Endothelial cell of umbilical vein (primary cell): ENCODE data around the gene DENND1A. TPM values are rescaled to one million over a fixed set of nuclear protein-coding genes. Genes with fewer than 3 reads are reported as not detected.

Source experiments
- BruUV-seq: library from RNA; stranded (reverse); fragments of 400-500 nt; replicated peaks from 2 replicates; lab custom pipeline; 2021; lab: Mats Ljungman, UMichigan
- CTCF ChIA-PET: fragments of 300-600, 350-600 bp; sonication (Branson Sonifier 250); formaldehyde crosslinking; loops from one replicate; lab custom pipeline; 2021; ENCODE audit warnings: antibody characterized with exemption, inconsistent platforms; lab: Charles Lee
- POLR2A ChIA-PET: fragments of 300-600, 350-600 bp; sonication (Branson Sonifier 250); formaldehyde crosslinking; loops from one replicate; lab custom pipeline; 2021; ENCODE audit warnings: antibody characterized with exemption, inconsistent platforms; lab: Charles Lee
- DNase-seq: peaks from one replicate; pipeline ENCODE4 v3.0.0-alpha.2; 2011; ENCODE audit warnings: low read depth, low spot score
- FAIRE-seq: peaks from 2 replicates; lab custom pipeline; 2011; peaks lifted over from hg19 to GRCh38; lab: Jason Lieb, UNC
- H2AFZ ChIP-seq: 2 replicates; pipeline ENCODE4 v1.6.0; 2012; ENCODE audit warnings: low read depth, low read length, control low read depth, inconsistent platforms
- H3K27ac ChIP-seq: 2 replicates; pipeline ENCODE4 v1.5.1; 2011; ENCODE audit warnings: low read depth, mild to moderate bottlenecking, control low read depth, low read length, moderate library complexity; ENCODE audit not compliant: insufficient read depth
- H3K27me3 ChIP-seq, 2 experiments: 2 replicates each; pipeline versions ENCODE4 v1.6.0 to v1.6.1; 2011; ENCODE audit warnings: low read length in 2 of 2, mixed read lengths in 1 of 2; ENCODE audit not compliant: control insufficient read depth in 2 of 2, insufficient read depth in 2 of 2
- H3K36me3 ChIP-seq, 2 experiments: 2 replicates in 1 of 2; 3 replicates in 1 of 2; pipeline ENCODE4 v1.5.1; 2011; ENCODE audit warnings: low read length in 2 of 2, mild to moderate bottlenecking in 1 of 2, moderate library complexity in 1 of 2; ENCODE audit not compliant: control insufficient read depth in 2 of 2, insufficient read depth in 2 of 2; ENCODE audit errors: extremely low read depth in 1 of 2
- H3K4me1 ChIP-seq: 3 replicates; pipeline ENCODE4 v1.5.1; 2011; ENCODE audit warnings: mild to moderate bottlenecking, low read length; ENCODE audit not compliant: control insufficient read depth, insufficient read depth; ENCODE audit errors: extremely low read depth
- H3K4me2 ChIP-seq: 2 replicates; pipeline ENCODE4 v1.6.1; 2011; ENCODE audit warnings: low read length, control low read depth, mixed read lengths; ENCODE audit not compliant: insufficient read depth
- H3K4me3 ChIP-seq, 3 experiments: fragments of 200-600 bp in 1 of 3; sonication (generic), shearing (Covaris generic) in 1 of 3; replicated peaks in 1 of 3; 2 replicates each; pipeline ENCODE4 v1.5.1; 2011 to 2016; ENCODE audit warnings: control low read depth in 3 of 3, low read length in 3 of 3, mild to moderate bottlenecking in 2 of 3, inconsistent platforms in 1 of 3, low read depth in 1 of 3, moderate library complexity in 1 of 3; ENCODE audit not compliant: insufficient read depth in 1 of 3
- H3K79me2 ChIP-seq: 2 replicates; pipeline ENCODE4 v1.6.0; 2012; ENCODE audit warnings: low read length, inconsistent platforms; ENCODE audit not compliant: control insufficient read depth, insufficient read depth
- H3K9ac ChIP-seq: replicated peaks from 2 replicates; pipeline ENCODE3; 2011; ENCODE audit warnings: low read length, control low read depth; ENCODE audit not compliant: insufficient read depth; ENCODE audit errors: extremely low read depth
- H3K9me1 ChIP-seq: replicated peaks from 3 replicates; pipeline ENCODE4 v1.6.0; 2011; ENCODE audit warnings: mild to moderate bottlenecking, low read length; ENCODE audit not compliant: control insufficient read depth, insufficient read depth; ENCODE audit errors: extremely low read depth
- H3K9me3 ChIP-seq: replicated peaks from 2 replicates; pipeline ENCODE4 v1.5.1; 2012; ENCODE audit warnings: low read length, inconsistent platforms; ENCODE audit not compliant: control insufficient read depth, insufficient read depth
- H4K20me1 ChIP-seq: replicated peaks from 2 replicates; pipeline ENCODE3; 2011; ENCODE audit warnings: mild to moderate bottlenecking, low read length; ENCODE audit not compliant: control insufficient read depth, insufficient read depth; ENCODE audit errors: extremely low read depth
- EZH2 ChIP-seq: IDR thresholded peaks from 2 replicates; pipeline ENCODE4 v1.6.1; 2012; ENCODE audit warnings: borderline replicate concordance, low read depth, mild to moderate bottlenecking, moderate library complexity, low read length, inconsistent platforms; ENCODE audit not compliant: severe bottlenecking
- FOS ChIP-seq: IDR thresholded peaks from 2 replicates; pipeline ENCODE4 v1.6.1; 2011; ENCODE audit warnings: mild to moderate bottlenecking, low read length, moderate library complexity, borderline replicate concordance; ENCODE audit not compliant: insufficient read depth
- GATA2 ChIP-seq: IDR thresholded peaks from 2 replicates; pipeline ENCODE4 v1.7.0; 2011; ENCODE audit warnings: low read depth, mild to moderate bottlenecking, moderate library complexity, mixed read lengths, low read length; ENCODE audit not compliant: insufficient read length, insufficient read depth
- JUN ChIP-seq: IDR thresholded peaks from 2 replicates; pipeline ENCODE4 v1.6.1; 2011; ENCODE audit warnings: borderline replicate concordance, low read depth; ENCODE audit not compliant: insufficient read length, insufficient read depth
- MAX ChIP-seq: IDR thresholded peaks from 2 replicates; pipeline ENCODE4 v1.6.1; 2011; ENCODE audit not compliant: insufficient read depth, insufficient read length
- MYC ChIP-seq: IDR thresholded peaks from one replicate; pipeline ENCODE4 v1.6.1; 2011; ENCODE audit warnings: mild to moderate bottlenecking, low read depth, low read length
- POLR2A ChIP-seq: IDR thresholded peaks from 2 replicates; pipeline ENCODE4 v1.6.1; 2012; ENCODE audit warnings: low read depth, mild to moderate bottlenecking, control low read depth, low read length
- POLR2AphosphoS5 ChIP-seq: IDR thresholded peaks from 2 replicates; pipeline ENCODE4 v1.6.1; 2012; ENCODE audit warnings: low read depth, mild to moderate bottlenecking, control low read depth, low read length, moderate library complexity; ENCODE audit not compliant: insufficient read depth
- dilution Hi-C: fragments of 300-500 bp; cut with MboI; formaldehyde crosslinking; loops from one replicate; pipeline ENCODE4 v1.15.0; 2019; ENCODE audit warnings: low sequenced_read_pairs; ENCODE audit not compliant: extremely low pct_ligation_motif_present
- intact Hi-C: fragments of 100-400 bp; cut with micrococcal nuclease; formaldehyde crosslinking; loops from one replicate; pipeline ENCODE4 v1.10.0; 2022
- polyA plus RNA-seq, 4 experiments: library from polyadenylated mRNA; depleted of rRNA in 3 of 4; stranded (reverse) in 3 of 4; unstranded in 1 of 4; fragments of >200 nt; gene quantifications; 2 replicates each; pipeline versions ENCODE4 v1.2.1 to v1.2.3, GENCODE V29; 2011 to 2012; ENCODE audit warnings: missing spikeins in 1 of 4
- total RNA-seq: library from RNA; stranded (reverse); gene quantifications from 2 replicates; pipeline ENCODE4 v1.2.3, GENCODE V29; 2021
- TF ChIP-seq, protein P1 (sequence below), 2 donors: IDR thresholded peaks; 1 replicate in 1 of 2; 2 replicates in 1 of 2; pipeline ENCODE4 v1.5.1; 2011; ENCODE audit warnings: low read length in 2 of 2, mild to moderate bottlenecking in 2 of 2, moderate library complexity in 2 of 2, control low read depth in 1 of 2, inconsistent platforms in 1 of 2, low read depth in 1 of 2; ENCODE audit not compliant: insufficient read depth in 1 of 2; ENCODE audit errors: extremely low read depth in 1 of 2

Gene DENND1A
- total and polyA plus RNA-seq, 2 donors (not counting 3 experiments of a cell fraction or from before 2014, with no cell fraction given): 18.5 to 24.5 TPM

GRCh38 chr9:123695386-123695785 is 234.5 kb downstream of the DENND1A start:
- Histone ChIP-seq H3K4me2 (no peak overlapping the region), H3K9me3 (no peaks in the 10 kb centered on the region), H3K79me2 (no peaks in the 10 kb centered on the region), H3K27ac (no peak overlapping the region), H3K9me1 (no peaks in the 10 kb centered on the region), H3K36me3 (no peaks in the 10 kb centered on the region), H3K4me3 (no peak overlapping the region), H4K20me1 (no peaks in the 10 kb centered on the region), H2AFZ (no peak overlapping the region), H3K27me3 (no peaks in the 10 kb centered on the region), H3K9ac (no peak overlapping the region), H3K4me1 (no peaks in the 10 kb centered on the region)
- no TSS peak for BruUV-seq
- intact Hi-C loops (no loop called here), dilution Hi-C loops (no loop called here)
- TF ChIP-seq MYC (no peak), GATA2 (no peak), EZH2 (no peak)
- POLR2A ChIA-PET: no interaction called here
- DNase-seq (no peak), FAIRE-seq (no peak)
- CTCF ChIA-PET: no interaction called here

DNA sequence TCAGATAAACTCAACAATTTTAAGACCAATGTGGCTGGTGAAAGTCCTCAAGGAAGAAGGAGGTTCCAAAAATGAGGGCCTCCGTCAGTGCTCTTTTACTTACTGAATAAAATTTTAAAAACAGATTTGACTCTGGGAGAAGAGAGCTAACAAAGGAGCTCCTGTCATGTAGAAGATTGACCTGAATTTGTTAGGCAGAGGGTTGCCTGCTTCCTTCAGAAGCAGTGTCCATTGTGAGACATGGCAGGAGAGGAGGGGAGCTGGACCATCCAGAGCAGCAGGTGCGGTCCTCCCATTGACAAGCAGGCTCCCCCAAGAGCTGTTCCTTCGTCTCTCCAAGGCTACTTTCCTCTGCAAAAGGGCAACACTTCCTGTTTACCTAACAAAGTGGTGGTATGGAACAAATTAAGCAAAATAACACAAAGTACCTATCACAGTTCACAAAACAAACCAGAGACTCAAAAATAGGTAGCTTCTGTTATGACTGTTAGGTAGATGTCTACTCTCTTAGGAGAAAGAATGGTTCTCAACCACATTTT is 238.1 kb downstream of the DENND1A start:
- Histone ChIP-seq H3K4me2 (no peak overlapping the region), H3K9me3 (no peaks in the 10 kb centered on the region), H3K4me3 (no peak overlapping the region), H3K9me1 (no peaks in the 10 kb centered on the region), H3K4me1 (no peaks in the 10 kb centered on the region), H3K27ac (no peak overlapping the region), H2AFZ (no peak overlapping the region), H3K9ac (no peak overlapping the region), H3K79me2 (no peaks in the 10 kb centered on the region), H3K27me3 (no peaks in the 10 kb centered on the region), H4K20me1 (no peaks in the 10 kb centered on the region), H3K36me3 (no peaks in the 10 kb centered on the region)
- no TSS peak for BruUV-seq
- ChIA-PET POLR2A (interaction anchor here (0.7 kb wide), 1 partner anchor 788 kb away, joined by 3 read pairs; no protein-coding TSS in a partner anchor), CTCF (interaction anchor here (0.9 to 1.1 kb wide), 2 partner anchors 10 to 155 kb away, joined by 3 to 4 read pairs; no protein-coding TSS in a partner anchor)
- dilution Hi-C loops: no loop called here
- intact Hi-C loops: no loop called here
- FAIRE-seq (no peak), DNase-seq (no peak)
- TF ChIP-seq EZH2 (no peak), JUN (no peak), MYC (no peak), POLR2AphosphoS5 (no peak), POLR2A (no peak), GATA2 (no peak), FOS (no peak), MAX (no peak)
- TF ChIP-seq, protein P1, sequence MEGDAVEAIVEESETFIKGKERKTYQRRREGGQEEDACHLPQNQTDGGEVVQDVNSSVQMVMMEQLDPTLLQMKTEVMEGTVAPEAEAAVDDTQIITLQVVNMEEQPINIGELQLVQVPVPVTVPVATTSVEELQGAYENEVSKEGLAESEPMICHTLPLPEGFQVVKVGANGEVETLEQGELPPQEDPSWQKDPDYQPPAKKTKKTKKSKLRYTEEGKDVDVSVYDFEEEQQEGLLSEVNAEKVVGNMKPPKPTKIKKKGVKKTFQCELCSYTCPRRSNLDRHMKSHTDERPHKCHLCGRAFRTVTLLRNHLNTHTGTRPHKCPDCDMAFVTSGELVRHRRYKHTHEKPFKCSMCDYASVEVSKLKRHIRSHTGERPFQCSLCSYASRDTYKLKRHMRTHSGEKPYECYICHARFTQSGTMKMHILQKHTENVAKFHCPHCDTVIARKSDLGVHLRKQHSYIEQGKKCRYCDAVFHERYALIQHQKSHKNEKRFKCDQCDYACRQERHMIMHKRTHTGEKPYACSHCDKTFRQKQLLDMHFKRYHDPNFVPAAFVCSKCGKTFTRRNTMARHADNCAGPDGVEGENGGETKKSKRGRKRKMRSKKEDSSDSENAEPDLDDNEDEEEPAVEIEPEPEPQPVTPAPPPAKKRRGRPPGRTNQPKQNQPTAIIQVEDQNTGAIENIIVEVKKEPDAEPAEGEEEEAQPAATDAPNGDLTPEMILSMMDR (IDR thresholded peaks at IDR 0.05; ENCODE audit: extremely low read depth in 1 of 2, insufficient read depth in 1 of 2, low read depth in 1 of 2, low read length in 2 of 2): no peak
